ENCODE measurements around the gene CENPB. TPM values are rescaled to one million over a fixed set of nuclear protein-coding genes. Genes with fewer than 3 reads are reported as not detected.

CENPB gene
- total and polyA plus RNA-seq, 2 of the 4 experiments (the other 2 are of a cell fraction): 45.7 to 59.1 TPM

GRCh38 chr20:3821996-3822395 is 35.5 kb upstream of the CENPB start:
- ATAC-seq (ENCODE audit: low read depth): no peak
- Histone ChIP-seq H3K4me1 (ENCODE audit: control insufficient read depth, insufficient read depth, low read length) (peaks cover 8% of the 10 kb centered on the region; the same call in 1 of the 2 replicates), H3K4me3 (ENCODE audit: insufficient read depth, low read depth, low read length) (no peak overlapping the region), H3K27me3 (ENCODE audit: control insufficient read depth, insufficient read depth, low read length) (no peaks in the 10 kb centered on the region), H3K9me3 (ENCODE audit: control insufficient read depth, insufficient read depth, low read length) (no peaks in the 10 kb centered on the region), H3K18ac (ENCODE audit: low read depth, low read length) (no peak overlapping the region), H2BK15ac (ENCODE audit: low read depth, low read length) (no peak overlapping the region), H4K8ac (ENCODE audit: low read depth in 2 of 2, low read length in 2 of 2) (no peak overlapping the region; a peak in 1 of 4 replicates), H2AK9ac (replicated peaks; ENCODE audit: low read depth, low read length, poor library complexity) (no peak overlapping the region), H3K9me1 (ENCODE audit: insufficient read depth, low read length) (0 out of 2 replicates have a peak, but pooled peaks cover 16% of the 10 kb centered on the region), H4K5ac (ENCODE audit: low read depth, low read length) (no peak overlapping the region), H2AK5ac (ENCODE audit: low read depth, low read length) (no peak overlapping the region), H3K36me3 (ENCODE audit: control insufficient read depth, insufficient read depth, low read length) (peaks cover 29% of the 10 kb centered on the region), H4K20me1 (ENCODE audit: insufficient read depth, low read length) (no peaks in the 10 kb centered on the region), H3K56ac (ENCODE audit: extremely low read depth, insufficient read depth, low read length) (no peak overlapping the region), H3K27ac (ENCODE audit: insufficient read depth, low read length) (no peak overlapping the region), H3K4ac (ENCODE audit: low read depth, low read length) (no peak overlapping the region), H2BK120ac (ENCODE audit: low read depth, low read length) (no peak overlapping the region), H3K79me1 (ENCODE audit: low read depth in 1 of 2, low read length in 2 of 2) (peaks cover 14 to 37% of the 10 kb centered on the region in 2 experiments; a peak in 3 of 4 replicates), H2BK20ac (ENCODE audit: low read depth, low read length) (no peak overlapping the region), H3K23ac (ENCODE audit: low read depth, low read length) (no peak overlapping the region), H2AFZ (replicated peaks; ENCODE audit: low read length, poor library complexity) (no peak overlapping the region), H4K91ac (ENCODE audit: insufficient read depth, low read depth, low read length) (no peak overlapping the region), H3K4me2 (ENCODE audit: low read depth, low read length) (no peak overlapping the region), H2BK5ac (ENCODE audit: low read depth, low read length, poor library complexity, severe bottlenecking) (no peak overlapping the region), H3K9ac (ENCODE audit: low read depth, low read length) (no peak overlapping the region), H3K14ac (replicated peaks; ENCODE audit: low read depth, low read length) (no peak overlapping the region)
- POLR2A ChIA-PET (ENCODE audit: unreplicated experiment): no interaction called here
- WGBS, 2 experiments (ENCODE audit: extremely low coverage in 2 of 2, insufficient read length in 1 of 2): 91% methylated on average over 7 of the region's 14 CpGs; no CpG with 5 or more reads in 1 of the 2 experiments
- no peak for DNase-seq
- CTCF ChIA-PET: no interaction called here
- TF ChIP-seq MXI1 (IDR thresholded peaks at IDR 0.05; ENCODE audit: borderline replicate concordance, low read depth, low read length): no peak
- no peak for TF ChIP-seq MAZ (IDR thresholded peaks at IDR 0.05; ENCODE audit: borderline replicate concordance, low read depth, low read length)
- no peak for TF ChIP-seq CTCF (conservative IDR thresholded peaks at IDR 0.05; ENCODE audit: low read depth, low read length)
- no peak for TF ChIP-seq POLR2A (IDR thresholded peaks at IDR 0.05; ENCODE audit: low read depth, low read length)
- no peak for TF ChIP-seq RAD21 (IDR thresholded peaks at IDR 0.05; ENCODE audit: low read length)
- no peak for TF ChIP-seq FOS (IDR thresholded peaks at IDR 0.05; ENCODE audit: low read depth, low read length)
- TF ChIP-seq USF2 (IDR thresholded peaks at IDR 0.05; ENCODE audit: low read depth, low read length): no peak
- no peak for TF ChIP-seq BHLHE40 (IDR thresholded peaks at IDR 0.05; ENCODE audit: low read depth, low read length)
- no peak for TF ChIP-seq ELK1 (IDR thresholded peaks at IDR 0.05; ENCODE audit: borderline replicate concordance, low read depth, low read length)
- no peak for TF ChIP-seq RFX5 (IDR thresholded peaks at IDR 0.05; ENCODE audit: low read depth, low read length)
- no peak for TF ChIP-seq CEBPB (IDR thresholded peaks at IDR 0.05; ENCODE audit: low read depth, low read length)
- TF ChIP-seq RCOR1 (IDR thresholded peaks at IDR 0.05; ENCODE audit: insufficient replicate concordance, low read length): no peak
- no peak for TF ChIP-seq MAFK (IDR thresholded peaks at IDR 0.05; ENCODE audit: low read depth, low read length)
- no peak for TF ChIP-seq NFE2L2 (IDR thresholded peaks at IDR 0.05; ENCODE audit: low read depth, low read length)
- BruUV-seq (replicated peaks): no TSS peak
- in situ Hi-C loops (cut with MboI; ENCODE audit: low sequenced_read_pairs): no loop called here
- dilution Hi-C loops (cut with HindIII; ENCODE audit: low sequenced_read_pairs, unreplicated experiment): no loop called here
- intact Hi-C loops (cut with micrococcal nuclease): no loop called here

Data from IMR-90 (cell line).